Measurements from ENCODE around the gene VAV3.

GRCh38 chr1:107936498-107937481 is 28.2 kb downstream of the VAV3 start:
- TF ChIP-seq POLR2A (IDR thresholded peaks at IDR 0.05) (no peak), CTCF (IDR thresholded peaks at IDR 0.05 in 4 of 5, conservative IDR thresholded peaks at IDR 0.05 in 1 of 5) (no peak)

Data from gastrocnemius medialis (tissue), 4 donors.